Stimulated activated CD4-positive, alpha-beta T cell treated with anti-CD3 and anti-CD28 coated beads, Interleukin-4, amount 100 ng/mL, for 48 hours (primary cell): ENCODE data around the gene SH3BP4.

Experiments
- DNase-seq, 2 donors: peaks; one replicate each; pipeline ENCODE4 v3.0.0-alpha.2; 2020; ENCODE audit warnings: low read depth in 2 of 2

The SH3BP4 gene, protein sequence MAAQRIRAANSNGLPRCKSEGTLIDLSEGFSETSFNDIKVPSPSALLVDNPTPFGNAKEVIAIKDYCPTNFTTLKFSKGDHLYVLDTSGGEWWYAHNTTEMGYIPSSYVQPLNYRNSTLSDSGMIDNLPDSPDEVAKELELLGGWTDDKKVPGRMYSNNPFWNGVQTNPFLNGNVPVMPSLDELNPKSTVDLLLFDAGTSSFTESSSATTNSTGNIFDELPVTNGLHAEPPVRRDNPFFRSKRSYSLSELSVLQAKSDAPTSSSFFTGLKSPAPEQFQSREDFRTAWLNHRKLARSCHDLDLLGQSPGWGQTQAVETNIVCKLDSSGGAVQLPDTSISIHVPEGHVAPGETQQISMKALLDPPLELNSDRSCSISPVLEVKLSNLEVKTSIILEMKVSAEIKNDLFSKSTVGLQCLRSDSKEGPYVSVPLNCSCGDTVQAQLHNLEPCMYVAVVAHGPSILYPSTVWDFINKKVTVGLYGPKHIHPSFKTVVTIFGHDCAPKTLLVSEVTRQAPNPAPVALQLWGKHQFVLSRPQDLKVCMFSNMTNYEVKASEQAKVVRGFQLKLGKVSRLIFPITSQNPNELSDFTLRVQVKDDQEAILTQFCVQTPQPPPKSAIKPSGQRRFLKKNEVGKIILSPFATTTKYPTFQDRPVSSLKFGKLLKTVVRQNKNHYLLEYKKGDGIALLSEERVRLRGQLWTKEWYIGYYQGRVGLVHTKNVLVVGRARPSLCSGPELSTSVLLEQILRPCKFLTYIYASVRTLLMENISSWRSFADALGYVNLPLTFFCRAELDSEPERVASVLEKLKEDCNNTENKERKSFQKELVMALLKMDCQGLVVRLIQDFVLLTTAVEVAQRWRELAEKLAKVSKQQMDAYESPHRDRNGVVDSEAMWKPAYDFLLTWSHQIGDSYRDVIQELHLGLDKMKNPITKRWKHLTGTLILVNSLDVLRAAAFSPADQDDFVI

DNA sequence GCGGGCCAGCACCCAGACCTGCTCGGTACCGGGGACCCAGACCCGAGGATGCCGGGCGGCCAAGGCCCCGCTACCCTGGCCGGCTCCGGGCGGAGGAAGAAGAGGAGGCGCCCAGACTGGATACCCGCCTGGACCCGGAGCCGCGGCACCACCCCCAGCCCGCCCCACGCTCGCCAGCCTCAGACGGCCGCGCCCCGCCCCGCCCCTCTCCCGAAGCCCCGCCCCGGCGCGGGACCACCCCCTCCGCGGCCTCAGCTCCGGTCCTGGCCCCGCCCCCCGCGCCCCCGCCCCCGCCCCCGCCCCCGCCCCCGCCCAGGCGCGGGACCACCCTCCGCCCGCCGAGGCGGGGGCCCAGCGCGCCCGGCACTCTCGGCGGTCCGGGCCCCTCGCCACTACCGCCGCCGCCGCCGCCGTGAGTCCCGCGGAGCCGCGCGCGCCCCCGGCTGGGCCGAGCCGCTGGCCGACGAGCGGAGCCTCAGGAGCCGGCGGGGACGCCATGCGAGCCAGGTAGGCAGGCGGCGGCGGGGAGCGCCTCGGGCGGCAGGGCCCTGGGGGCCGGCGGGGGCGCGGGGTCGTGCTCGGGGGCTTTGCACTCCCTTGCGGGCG lies at the start of gene SH3BP4:
TSS of gene SH3BP4 (plus strand) at position 354 of the 606 bp plus-strand sequence. CDS start 82,986 bp downstream, outside the sequence.
- peak; percentile 20 to 28 for DNase-seq

DNA sequence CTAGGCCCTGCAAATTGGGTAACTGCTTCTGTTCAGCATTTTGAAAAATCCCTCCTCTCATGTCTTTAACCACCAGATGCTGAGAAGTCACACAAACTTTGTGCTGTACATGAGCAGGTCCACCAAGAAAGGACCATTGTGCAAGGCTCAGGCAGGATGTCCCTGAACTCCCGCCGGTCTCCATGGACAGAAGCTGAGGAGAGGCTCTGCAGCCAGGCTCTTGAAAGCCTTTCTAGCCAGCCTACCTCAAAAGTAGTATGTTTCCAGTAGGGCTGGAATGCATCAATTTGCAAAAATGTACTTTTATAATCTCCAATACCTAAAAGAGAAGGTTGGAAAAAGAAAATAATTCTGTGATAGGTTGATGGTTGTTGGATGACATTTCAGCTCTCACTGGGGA lies 47.0 kb upstream of the SH3BP4 start:
- no peak for DNase-seq

DNA sequence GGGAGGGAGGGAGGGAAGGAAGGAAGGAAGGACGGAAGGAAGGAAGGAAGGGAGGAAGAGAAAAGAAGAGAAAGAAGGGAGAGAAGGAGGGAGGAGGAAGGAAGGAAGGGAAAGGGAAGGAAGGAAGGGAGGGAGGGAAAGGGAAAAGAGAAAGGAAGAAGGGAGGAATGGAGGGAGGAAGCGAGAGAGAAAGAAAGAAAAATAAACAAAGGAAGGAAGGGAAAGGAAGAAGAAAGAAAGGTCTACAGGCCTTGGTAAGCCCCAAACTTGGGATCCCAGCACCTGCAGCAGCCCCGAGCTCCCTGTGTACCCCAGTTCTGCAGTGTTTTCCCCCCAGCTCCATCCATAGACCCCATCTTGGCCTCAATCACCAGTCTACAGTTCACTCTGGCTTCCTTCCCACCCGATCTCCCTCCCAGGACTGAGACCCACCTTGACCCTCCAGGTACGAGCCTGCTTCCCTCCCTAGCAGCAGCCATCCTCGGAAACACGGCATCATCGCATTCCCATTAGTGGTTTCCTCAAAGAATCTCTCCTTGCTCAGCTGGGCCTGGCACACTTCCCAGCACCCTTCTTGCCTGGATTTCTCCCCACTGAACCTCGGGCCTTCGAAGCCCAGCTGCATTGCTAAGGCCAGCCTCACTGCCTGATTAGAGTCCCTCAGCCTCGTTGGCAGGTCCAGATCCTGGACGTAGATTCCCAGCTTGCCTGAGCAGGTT lies 46.1 kb upstream of the SH3BP4 start:
- DNase-seq = no peak

DNA sequence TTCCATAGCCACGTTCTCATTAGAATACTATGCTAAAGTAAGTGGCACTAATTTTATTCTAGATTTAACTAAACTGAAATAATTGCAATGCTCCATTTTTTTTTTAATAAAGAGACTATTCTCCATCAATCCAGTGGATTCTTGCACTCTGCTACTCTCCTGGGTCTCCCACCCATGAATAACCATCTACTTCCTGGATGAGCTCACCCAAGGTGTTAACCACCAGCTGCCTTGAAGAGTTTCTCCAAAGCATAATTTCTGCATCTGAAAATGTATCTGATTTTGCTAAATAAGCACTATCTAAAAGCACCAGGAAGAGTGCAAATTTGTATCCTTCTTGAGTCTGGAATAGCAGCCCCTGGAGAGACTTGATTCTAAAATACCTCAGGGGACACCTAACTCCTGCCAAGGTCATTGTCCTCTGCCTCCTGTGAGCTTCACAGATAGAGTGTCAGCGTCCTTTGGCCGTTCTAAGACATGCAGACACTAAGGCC lies 41.6 kb upstream of the SH3BP4 start:
- DNase-seq = no peak

DNA sequence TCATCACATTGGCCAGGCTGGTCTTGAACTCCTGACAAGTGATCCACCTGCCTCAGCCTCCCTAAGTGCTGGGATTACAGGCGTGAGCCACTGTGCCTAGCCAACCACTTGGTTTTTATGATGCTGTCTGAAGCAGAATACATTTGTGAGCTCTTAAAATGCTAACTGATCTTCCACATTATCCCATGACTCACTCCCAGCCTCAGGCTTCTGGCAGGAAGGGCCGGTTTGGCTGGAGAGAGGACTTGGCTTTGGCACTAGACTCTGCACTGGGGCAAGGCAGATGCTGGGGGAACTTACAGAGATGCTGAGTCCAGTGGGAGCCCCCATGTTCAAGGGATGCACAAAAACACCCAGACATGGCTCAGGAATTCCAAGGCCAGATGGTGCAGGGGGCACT lies 40.5 kb upstream of the SH3BP4 start:
- no peak for DNase-seq

DNA sequence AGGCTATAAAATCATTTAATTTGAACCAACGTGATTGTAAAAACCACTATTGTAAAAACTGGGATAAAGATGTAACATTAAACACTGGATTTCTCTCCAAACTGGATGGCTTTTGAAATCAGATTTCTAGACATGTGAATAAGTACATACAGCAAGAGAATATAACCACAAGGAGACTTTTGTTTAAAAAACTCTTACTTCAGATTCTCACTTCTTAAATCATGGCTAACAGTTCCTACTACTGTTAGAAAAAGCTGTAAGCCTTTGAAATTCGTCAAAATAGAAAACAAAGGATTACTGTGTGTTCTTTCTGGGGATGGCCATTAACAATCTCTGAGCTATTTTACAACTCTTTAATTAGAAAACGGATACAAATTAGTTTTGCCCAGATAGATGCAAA lies 39.4 kb upstream of the SH3BP4 start:
- DNase-seq = no peak

DNA sequence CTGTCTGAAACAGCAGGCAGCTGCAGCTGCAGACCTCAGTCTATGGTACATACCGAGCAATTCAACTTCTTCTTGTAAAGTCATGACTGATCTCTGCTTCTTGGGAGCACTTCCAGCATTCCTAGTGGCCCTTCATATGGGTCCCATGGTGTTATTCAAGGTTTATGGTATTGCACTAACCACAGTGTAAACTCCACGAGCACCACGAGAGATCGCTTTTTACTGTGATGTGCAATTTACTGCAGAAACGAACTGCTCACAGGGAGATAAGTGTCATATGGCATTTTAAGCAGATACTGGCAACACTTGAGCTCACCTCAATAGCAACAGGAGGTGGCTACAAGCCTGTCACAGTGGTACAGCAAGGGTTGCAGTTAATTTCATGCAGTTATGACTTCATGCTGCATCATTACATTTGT lies 38.6 kb upstream of the SH3BP4 start:
- DNase-seq = no peak

DNA sequence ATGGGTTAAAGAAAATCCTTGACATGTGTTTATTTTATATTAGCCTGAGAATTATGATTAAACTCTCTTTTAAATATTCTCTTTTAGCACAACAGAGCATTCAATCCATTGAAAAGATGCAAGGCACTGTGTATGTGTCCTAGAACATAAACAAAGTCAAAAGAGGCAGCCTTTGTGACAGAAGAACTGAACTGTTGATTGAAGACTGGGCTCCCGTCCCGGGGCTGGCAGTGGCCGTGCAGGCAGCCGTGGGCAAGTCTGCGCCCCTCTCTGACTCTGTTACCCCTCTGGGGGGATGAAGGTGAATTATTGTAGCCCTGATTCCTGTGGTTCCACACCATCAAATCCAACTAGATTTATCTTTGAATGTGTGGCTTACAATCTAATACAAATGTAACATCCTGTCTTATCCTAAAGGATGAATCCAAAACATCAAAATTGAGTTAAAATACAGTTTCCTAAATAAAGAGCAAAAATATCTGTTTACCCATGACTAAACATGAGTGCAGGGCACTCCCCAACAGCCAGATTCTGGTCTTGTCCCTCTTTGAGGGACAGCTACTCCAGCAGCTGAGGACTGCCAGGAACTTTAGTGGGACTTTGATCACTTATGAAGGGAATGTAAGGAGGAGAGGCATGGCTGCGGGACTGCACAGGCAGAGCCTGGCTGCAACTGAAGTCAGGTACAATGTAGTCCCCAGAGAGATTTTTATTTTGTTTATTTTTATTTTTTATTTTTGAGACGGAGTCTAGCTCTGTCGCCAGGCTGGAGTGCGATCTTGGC lies 37.3 kb upstream of the SH3BP4 start:
- no peak for DNase-seq

DNA sequence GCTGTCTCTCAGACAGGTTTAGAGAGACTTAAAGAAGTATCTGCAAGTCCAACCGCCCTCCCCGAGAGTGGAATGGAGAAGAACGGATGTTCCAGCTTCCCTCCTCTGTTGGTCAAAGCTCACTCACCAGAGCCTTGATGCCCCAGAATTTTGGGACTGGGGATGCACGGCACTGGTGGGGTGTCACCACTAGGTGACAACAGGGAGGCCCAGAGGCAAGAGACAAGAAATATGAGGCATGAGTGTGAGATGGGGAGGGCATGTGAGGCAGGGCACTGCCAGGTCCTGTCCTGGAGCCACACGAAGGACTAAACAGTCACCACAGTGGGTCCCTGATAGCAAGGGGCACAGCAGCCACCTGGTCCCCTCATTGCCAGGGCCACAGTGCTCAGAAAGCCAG lies 35.1 kb upstream of the SH3BP4 start:
- DNase-seq = no peak

DNA sequence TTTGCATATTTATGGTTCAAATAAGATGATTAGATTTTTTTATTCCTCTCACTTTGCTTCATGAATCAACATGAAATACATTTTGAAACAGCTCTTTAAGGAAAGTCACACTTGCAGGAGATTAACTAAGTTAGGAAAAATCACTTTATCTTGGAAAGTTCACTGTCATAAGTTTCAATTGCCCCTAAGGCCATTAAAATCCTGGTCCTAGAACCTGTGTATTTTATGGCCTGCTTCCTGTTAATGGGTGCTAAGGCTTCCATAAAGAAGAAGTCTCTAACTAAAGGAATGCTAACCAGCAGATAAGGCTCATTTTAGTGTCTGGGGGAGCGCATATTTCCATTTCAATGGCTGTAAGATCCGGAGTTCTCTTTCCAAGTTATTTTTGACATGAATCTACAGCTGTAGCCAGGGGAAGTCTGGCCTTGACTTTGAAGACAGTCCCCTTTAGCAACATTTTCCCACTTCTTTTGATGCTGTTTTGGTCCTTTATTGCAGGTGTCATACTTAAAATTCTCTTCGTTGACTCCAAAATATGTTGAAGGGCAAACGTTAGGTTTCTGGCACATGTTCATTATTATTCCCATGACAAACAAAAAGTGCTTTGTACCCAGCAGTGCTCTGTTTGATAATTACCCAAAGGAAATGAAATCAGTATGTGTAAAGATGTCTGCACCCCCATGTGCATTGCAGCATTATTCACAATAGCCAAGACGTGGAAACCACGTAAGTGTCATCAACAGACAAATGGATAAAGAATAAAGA lies 34.4 kb upstream of the SH3BP4 start:
- no peak for DNase-seq

DNA sequence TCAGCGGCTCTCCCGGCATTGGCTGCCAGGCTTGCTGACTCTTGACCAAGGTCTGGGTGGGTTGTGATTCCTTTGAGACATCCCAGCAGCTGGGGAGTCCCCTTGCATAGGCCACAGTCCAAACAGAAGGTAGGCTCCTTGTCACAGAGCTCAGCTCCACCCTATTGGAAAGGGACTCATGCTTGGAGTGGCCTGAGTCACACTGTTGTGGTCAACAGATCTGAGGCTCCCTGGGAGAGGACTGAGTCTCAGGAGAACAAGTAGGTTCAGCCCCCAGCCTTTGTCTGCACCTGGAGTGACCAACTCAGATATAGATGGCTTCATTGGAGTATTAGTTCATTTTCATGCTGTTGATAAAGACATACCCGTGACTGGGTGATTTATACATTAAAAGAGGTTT lies 32.1 kb upstream of the SH3BP4 start:
- no peak for DNase-seq

DNA sequence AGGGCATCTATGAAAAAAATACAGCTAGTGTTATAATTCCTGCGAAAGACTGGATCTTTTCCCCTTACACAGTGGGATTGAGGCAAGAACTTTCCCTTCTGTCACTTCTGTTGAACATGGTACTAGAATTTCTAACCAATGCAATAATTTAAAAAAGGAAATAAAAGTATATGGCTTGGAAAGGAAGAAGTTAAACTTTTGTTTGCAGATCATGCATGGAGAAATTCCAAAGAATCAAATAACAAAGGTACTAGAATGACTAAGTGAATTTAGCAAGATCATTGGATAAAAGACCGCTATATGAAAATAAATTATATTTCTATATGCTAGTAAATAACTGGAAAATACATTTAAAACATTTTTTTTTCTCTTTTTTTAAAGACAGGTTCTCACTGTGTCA lies 31.0 kb upstream of the SH3BP4 start:
- DNase-seq = no peak

DNA sequence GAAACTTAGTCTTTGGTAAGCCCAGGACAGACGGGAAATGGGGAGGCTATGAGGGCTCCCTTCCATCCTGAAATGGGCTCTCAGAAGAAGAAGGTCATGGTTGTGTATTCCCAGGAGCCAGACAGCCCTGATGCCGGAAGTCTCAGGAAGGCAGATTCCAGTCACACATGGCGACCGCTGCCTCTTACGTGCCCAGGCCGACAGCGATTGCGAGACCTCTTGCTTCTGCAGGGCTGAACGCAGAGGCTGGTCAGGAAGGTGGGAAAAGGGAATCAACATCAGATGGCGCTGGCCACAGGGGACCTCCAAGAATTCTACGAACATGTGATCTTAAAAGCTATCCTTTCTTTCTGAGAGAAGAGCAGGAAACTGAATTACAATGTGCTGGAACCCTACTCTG lies 22.8 kb upstream of the SH3BP4 start:
- no peak for DNase-seq

DNA sequence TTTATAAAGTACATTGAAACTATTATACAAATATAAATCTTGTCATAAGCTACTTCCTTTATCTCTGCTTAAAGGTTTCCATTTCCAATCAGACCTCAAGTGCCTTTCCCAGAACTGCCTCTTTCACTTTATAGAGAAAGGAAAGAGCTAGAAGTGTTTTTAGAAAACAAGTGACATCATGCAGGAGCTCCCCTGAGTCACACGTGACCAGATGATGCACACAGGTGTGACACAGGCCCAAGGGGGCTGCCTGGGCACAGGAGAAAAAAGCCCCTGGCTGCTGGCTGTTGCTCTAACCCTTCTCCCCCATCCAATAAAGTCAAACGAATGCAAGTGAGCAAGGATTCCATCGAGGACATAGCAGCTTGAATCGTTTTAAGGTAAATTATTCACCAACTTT lies 21.4 kb upstream of the SH3BP4 start:
- no peak for DNase-seq

DNA sequence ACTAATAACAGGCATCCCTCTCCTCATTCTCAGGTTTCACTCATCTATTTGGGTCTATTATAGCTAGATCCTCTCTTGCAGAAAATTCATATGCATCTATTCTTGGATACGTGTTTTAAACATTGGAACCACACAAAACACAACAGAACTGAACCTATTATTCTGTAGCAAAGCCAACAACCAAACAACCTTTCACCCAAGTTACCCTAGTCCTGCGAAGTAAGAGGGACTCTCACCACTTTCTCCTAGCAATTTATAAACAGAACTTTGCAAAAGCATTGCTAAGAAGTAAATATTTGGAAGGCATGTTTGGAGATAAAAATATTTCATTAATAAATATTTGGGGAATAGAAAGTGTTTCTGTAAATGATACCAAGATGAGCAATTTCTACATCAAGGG lies 20.4 kb upstream of the SH3BP4 start:
- DNase-seq = no peak

DNA sequence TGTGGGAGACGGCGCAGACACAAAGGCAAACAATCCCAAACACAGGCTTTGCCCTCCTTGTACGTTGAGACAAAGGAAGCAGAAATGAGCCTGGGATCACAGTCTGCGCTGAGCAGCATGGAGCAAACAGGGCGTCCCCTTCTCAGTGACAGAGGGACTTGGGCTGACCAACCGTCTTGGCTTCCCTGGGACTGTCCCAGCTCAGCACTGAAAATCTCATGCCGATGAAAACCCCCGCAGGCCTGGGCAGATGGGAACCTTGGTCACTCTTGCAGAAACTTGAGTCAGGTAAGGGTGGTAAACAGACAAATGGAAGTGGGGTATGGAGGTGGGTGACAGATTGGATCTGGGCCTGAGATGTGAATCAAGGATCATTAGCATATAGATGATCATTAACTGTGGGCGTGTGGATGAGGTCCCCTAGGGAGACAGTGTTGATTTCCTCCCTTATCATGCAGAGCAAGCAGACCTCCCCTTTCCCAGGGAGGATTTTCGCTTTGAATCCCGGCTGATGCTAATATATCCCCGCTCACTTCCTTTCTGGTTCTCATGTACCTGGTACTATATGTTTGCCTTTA lies 19.1 kb upstream of the SH3BP4 start:
- no peak for DNase-seq

DNA sequence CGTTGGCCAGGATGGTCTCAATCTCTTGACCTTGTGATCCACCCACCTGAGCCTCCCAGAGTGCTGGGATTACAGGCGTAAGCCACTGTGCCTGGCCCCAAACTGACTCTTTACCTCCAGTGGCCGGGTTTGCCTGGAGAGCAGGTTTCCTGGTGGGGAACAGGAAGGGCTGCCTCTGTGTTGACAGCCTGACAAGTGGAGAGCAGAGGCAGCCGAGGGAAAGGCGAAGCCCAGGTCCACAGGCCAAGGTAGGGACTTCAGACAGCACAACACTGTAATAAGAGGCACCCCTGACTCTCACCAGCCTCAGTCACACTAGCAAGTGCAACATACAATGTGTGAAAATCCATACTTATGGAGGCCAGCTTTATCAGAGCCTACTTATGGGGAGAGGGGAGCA lies 16.5 kb upstream of the SH3BP4 start:
- no peak for DNase-seq

DNA sequence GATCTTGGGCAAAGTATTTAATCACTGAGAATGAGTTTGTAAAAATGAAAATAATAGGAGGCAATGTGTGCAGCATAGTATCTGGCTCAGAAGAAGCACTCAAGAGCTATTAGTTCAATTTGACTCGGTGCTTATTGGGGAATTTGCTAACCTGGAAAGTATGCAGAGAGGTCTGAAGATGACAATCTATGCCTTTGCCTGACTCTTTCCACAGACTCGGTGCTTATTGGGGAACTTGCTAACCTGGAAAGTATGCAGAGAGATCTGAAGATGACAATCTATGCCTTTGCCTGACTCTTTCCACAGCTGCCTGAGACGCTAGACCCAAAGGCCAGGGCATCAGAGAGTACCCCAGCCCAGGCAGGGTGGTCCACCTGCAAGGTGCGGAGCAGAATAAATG lies 12.2 kb upstream of the SH3BP4 start:
- no peak for DNase-seq

DNA sequence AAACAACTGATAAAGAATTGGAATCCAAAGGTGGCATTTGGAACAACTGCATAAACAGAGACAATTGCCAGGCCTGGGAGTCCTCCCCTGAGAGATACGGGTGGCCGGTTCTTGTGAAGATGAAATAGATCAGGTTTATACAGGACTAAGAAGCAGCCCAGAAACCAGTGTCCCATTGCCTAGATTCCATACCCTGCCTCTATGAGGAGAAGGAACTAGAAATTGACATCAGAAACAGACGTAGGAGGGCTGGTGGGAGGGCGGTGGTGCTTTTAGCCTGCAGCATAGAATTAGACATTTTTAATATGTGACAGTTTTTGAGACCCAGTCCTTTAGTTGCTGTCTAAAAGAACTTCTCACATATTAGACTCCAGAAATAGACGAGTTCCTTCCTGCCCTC lies 11.8 kb upstream of the SH3BP4 start:
- no peak for DNase-seq

DNA sequence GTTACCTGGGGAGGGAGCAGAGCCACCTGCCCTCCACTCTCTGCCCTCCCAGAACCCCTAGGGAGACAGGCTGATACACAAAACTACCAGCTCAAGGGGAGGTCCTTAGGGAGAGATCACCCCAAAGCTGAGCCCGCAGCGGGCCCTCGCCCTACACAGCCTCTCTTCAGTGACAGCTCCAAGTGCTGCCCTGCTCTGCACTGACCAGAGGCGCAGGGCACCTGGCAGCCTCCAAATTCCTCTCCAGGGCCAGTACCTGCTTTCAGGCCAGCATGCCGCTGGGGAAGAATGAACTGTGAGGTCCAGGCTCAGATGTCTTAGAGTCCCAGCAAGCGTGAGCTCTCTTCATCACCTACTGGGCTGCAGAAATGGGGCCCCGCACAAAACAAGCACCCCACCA lies 11.3 kb upstream of the SH3BP4 start:
- DNase-seq = no peak
